HepG2 (cell line): ENCODE results near the gene C22orf39. TPM values are rescaled to one million over a fixed set of nuclear protein-coding genes. Genes with fewer than 3 reads are reported as not detected.

ENCODE experiments used
- DBP ChIP-seq: sonication (generic); formaldehyde crosslinking; IDR thresholded peaks from 2 replicates; pipeline ENCODE4 v1.4.0; 2020; ENCODE audit warnings: missing genetic modification reagents; ENCODE audit errors: not compliant biosample characterization
- FOXP4 ChIP-seq: sonication (generic); formaldehyde crosslinking; IDR thresholded peaks from 2 replicates; pipeline ENCODE4 v1.4.0; 2020; ENCODE audit warnings: missing genetic modification reagents
- GRHL1 ChIP-seq: sonication (generic); formaldehyde crosslinking; conservative IDR thresholded peaks from 2 replicates; pipeline ENCODE4 v1.8.0; 2022; ENCODE audit warnings: missing genetic modification reagents
- HDAC2 ChIP-seq: sonication (generic); formaldehyde crosslinking; IDR thresholded peaks from 2 replicates; pipeline ENCODE4 v1.4.0; 2020; ENCODE audit warnings: missing genetic modification reagents
- HNF1B ChIP-seq: sonication (generic); formaldehyde crosslinking; IDR thresholded peaks from 2 replicates; pipeline ENCODE4 v1.5.1; 2020; ENCODE audit warnings: mild to moderate bottlenecking, moderate library complexity, missing genetic modification reagents
- MNT ChIP-seq: fragments of 450-650 bp; IDR thresholded peaks from 2 replicates; pipeline ENCODE4 v1.6.1; 2016
- NFYB ChIP-seq: sonication (generic); formaldehyde crosslinking; IDR thresholded peaks from 2 replicates; pipeline ENCODE4 v1.4.0; 2020; ENCODE audit warnings: missing genetic modification reagents
- ZBED4 ChIP-seq: sonication (generic); formaldehyde crosslinking; IDR thresholded peaks from 2 replicates; pipeline ENCODE4 v1.4.0; 2020; ENCODE audit warnings: missing genetic modification reagents, borderline replicate concordance
- ZFAT ChIP-seq: sonication (generic); formaldehyde crosslinking; conservative IDR thresholded peaks from 2 replicates; pipeline ENCODE4 v1.8.1; 2023; ENCODE audit warnings: missing genetic modification reagents, inconsistent platforms
- ZFX ChIP-seq: sonication (generic); formaldehyde crosslinking; IDR thresholded peaks from 2 replicates; pipeline ENCODE4 v1.4.0; 2020; ENCODE audit warnings: mild to moderate bottlenecking, low read depth, missing genetic modification reagents, moderate library complexity
- ZNF484 ChIP-seq: sonication (generic); formaldehyde crosslinking; IDR thresholded peaks from 2 replicates; pipeline ENCODE4 v1.5.1; 2020; ENCODE audit warnings: mild to moderate bottlenecking, low read depth, missing genetic modification reagents, borderline replicate concordance
- ZNF543 ChIP-seq: sonication (generic); formaldehyde crosslinking; IDR thresholded peaks from 2 replicates; pipeline ENCODE4 v1.4.0; 2020; ENCODE audit warnings: mild to moderate bottlenecking, missing genetic modification reagents
- ZNF652 ChIP-seq: IDR thresholded peaks from 2 replicates; pipeline ENCODE4 v1.6.1; 2016; ENCODE audit warnings: low read depth, borderline replicate concordance
- ZNF703 ChIP-seq: sonication (generic); formaldehyde crosslinking; IDR thresholded peaks from 2 replicates; pipeline ENCODE4 v1.5.1; 2020; ENCODE audit warnings: missing genetic modification reagents, mild to moderate bottlenecking, moderate library complexity, borderline replicate concordance
- ZNF713 ChIP-seq: sonication (generic); formaldehyde crosslinking; IDR thresholded peaks from 2 replicates; pipeline ENCODE4 v1.4.0; 2020; ENCODE audit warnings: mild to moderate bottlenecking, missing genetic modification reagents
- ZNF720 ChIP-seq: sonication (generic); formaldehyde crosslinking; IDR thresholded peaks from 2 replicates; pipeline ENCODE4 v1.4.0; 2020; ENCODE audit warnings: missing genetic modification reagents
- polyA plus RNA-seq, 8 experiments: library from polyadenylated mRNA; depleted of rRNA in 3 of 8; stranded (reverse) in 7 of 8; unstranded in 1 of 8; fragments of >200 nt; fragmentation: Illumina TruSeq in 4 of 8; extraction: Trizol in 4 of 8; gene quantifications; 2 replicates each; pipeline versions ENCODE4 v1.2.1 to v1.2.3, GENCODE V29; 2011 to 2016; ENCODE audit warnings: low read depth in 4 of 8, missing spikeins in 1 of 8, mixed read lengths in 1 of 8; ENCODE audit not compliant: insufficient read depth in 1 of 8
- total RNA-seq, 5 experiments: library from RNA; depleted of rRNA; stranded (reverse); fragments of >200 nt; fragmentation: Illumina TruSeq; extraction: Trizol; gene quantifications; 2 replicates each; pipeline ENCODE4 v1.2.3, GENCODE V29; 2016; ENCODE audit warnings: low read depth in 1 of 5

C22orf39 gene
- total and polyA plus RNA-seq, 2 of the 13 experiments (the other 11 are each of a cell fraction or from before 2014, with no cell fraction given), result 23.4 to 26.4 TPM

GRCh38 chr22:19430890-19431541 is 16.5 kb downstream of the C22orf39 start (continued):
- 0 out of 2 replicates have a peak, but pooled peaks have one; percentile 2 for TF ChIP-seq ZBED4 (CRISPR knock-in tag)
- 0 out of 2 replicates have a peak, but pooled peaks have one; percentile 12 for TF ChIP-seq HDAC2
- peak; percentile 12; the same call in 1 of the 2 replicates for TF ChIP-seq ZNF543 (CRISPR knock-in tag)
- 0 out of 2 replicates have a peak, but pooled peaks have one; percentile 11 for TF ChIP-seq HNF1B (CRISPR knock-in tag)
- TF ChIP-seq ZNF652 (CRISPR knock-in tag), result no peak
- no peak for TF ChIP-seq GRHL1 (CRISPR knock-in tag)
- no peak for TF ChIP-seq ZFAT (CRISPR knock-in tag)
- TF ChIP-seq FOXP4, result no peak
- TF ChIP-seq DBP, result no peak
- TF ChIP-seq ZFX (CRISPR knock-in tag), result no peak
- TF ChIP-seq MNT, result peak; percentile 60
- TF ChIP-seq NFYB, result peak; percentile 15; the same call in 1 of the 2 replicates
- TF ChIP-seq ZNF484 (CRISPR knock-in tag), result no peak
- TF ChIP-seq ZNF713 (CRISPR knock-in tag), result no peak
- TF ChIP-seq ZNF720 (CRISPR knock-in tag), result no peak
- peak; percentile 28; the same call in 1 of the 2 replicates for TF ChIP-seq ZNF703 (CRISPR knock-in tag)
